OCI-LY3 (cell line): ENCODE data around the gene FLNC.
A peak's percentile ranks its signal among the peaks of the same experiment; 100 is the strongest.

Experiments
- H2AFZ ChIP-seq: fragments of 200-600, 300-600 bp; shearing (Covaris generic); 2 replicates; pipeline ENCODE4 v1.6.0; 2014; ENCODE audit warnings: antibody characterized with exemption, low read depth, low read length
- H3K27ac ChIP-seq: fragments of 200-600, 300-600 bp; sonication (generic); 2 replicates; pipeline ENCODE4 v1.5.1; 2014; ENCODE audit warnings: mild to moderate bottlenecking, low read length, moderate library complexity, mixed read lengths
- H3K27me3 ChIP-seq: fragments of 200-600, 300-600 bp; sonication (generic); 2 replicates; pipeline ENCODE4 v1.6.1; 2014; ENCODE audit warnings: low read depth, low read length, mixed read lengths
- H3K36me3 ChIP-seq: fragments of 200-600, 300-600 bp; sonication (generic); replicated peaks from 2 replicates; pipeline ENCODE3; 2014; ENCODE audit warnings: low read depth, low read length, mixed read lengths
- H3K4me1 ChIP-seq: fragments of 300-600, 200-600 bp; sonication (generic); 2 replicates; pipeline ENCODE4 v1.6.1; 2014; ENCODE audit warnings: low read length, mixed read lengths
- H3K4me2 ChIP-seq: fragments of 200-600, 300-600 bp; sonication (generic); 2 replicates; pipeline ENCODE4 v1.6.1; 2014; ENCODE audit warnings: low read length, mixed read lengths
- H3K4me3 ChIP-seq: fragments of 300-600, 200-600 bp; sonication (generic); 2 replicates; pipeline ENCODE4 v1.5.1; 2014; ENCODE audit warnings: antibody characterized with exemption, mild to moderate bottlenecking, low read length, moderate library complexity
- H3K79me2 ChIP-seq: fragments of 300-600, 200-600 bp; shearing (Covaris generic); 2 replicates; pipeline ENCODE4 v1.6.1; 2014; ENCODE audit warnings: mild to moderate bottlenecking, low read length, mixed read lengths
- H3K9ac ChIP-seq: fragments of 300-600, 200-600 bp; shearing (Covaris generic); 2 replicates; pipeline ENCODE4 v1.6.0; 2014; ENCODE audit warnings: mild to moderate bottlenecking, low read length, moderate library complexity
- H3K9me3 ChIP-seq: fragments of 200-600, 300-600 bp; shearing (Covaris generic); 2 replicates; pipeline ENCODE4 v1.6.1; 2014; ENCODE audit warnings: low read length, mixed read lengths; ENCODE audit not compliant: insufficient read depth
- H4K20me1 ChIP-seq: fragments of 200-600, 300-600 bp; sonication (generic); 2 replicates; pipeline ENCODE4 v1.6.1; 2016; ENCODE audit warnings: low read length, mixed read lengths; ENCODE audit not compliant: insufficient read depth
- EZH2phosphoT487 ChIP-seq: fragments of 200-600 bp; shearing (Covaris generic); IDR thresholded peaks from 2 replicates; pipeline ENCODE4 v1.6.1; 2018; ENCODE audit warnings: antibody characterized with exemption, mixed run types, low read depth
- TF ChIP-seq, protein P1 (sequence below): fragments of 200-600, 300-600 bp; sonication (generic); IDR thresholded peaks from 2 replicates; pipeline ENCODE4 v1.5.1; 2014; ENCODE audit warnings: antibody characterized with exemption, low read length, low read depth

FLNC gene

DNA sequence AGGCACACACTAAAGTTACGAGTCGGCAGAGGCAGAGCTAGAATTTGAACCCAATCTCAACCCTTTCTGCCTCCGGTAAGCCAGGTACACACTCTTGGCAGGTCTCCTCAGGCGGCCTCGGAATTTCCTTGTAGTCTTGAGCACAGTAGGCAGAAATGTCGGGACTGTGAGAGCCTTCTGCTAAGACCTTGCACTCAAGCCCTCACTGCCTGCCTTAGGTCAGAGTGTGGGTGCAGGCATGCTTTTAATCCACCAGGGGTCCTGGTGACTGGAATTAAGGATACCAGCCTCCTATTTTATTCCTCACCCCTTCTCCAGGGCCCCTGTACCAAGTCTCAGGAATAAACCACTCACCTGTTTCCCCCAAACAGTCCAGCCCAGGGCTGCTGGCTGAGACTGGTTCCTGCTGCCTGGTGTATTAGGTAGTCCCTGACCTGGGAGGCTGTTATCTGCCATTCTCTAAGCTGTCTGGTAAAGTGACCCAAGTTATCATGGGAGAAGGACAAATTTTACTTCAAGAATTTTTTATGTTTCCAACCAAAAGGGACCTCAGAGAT is 33.3 kb downstream of the FLNC start:
- Histone ChIP-seq H3K27me3 (no peaks in the 10 kb centered on the region), H3K4me3 (peak overlapping the region; percentile 93), H3K9me3 (no peaks in the 10 kb centered on the region), H3K4me1 (peaks cover 29% of the 10 kb centered on the region), H3K36me3 (peaks cover 22% of the 10 kb centered on the region), H3K27ac (peak overlapping the region; percentile 54), H4K20me1 (peaks cover 6% of the 10 kb centered on the region; the same call in 1 of the 2 replicates), H3K9ac (peak overlapping the region; percentile 89), H3K79me2 (peaks cover 30% of the 10 kb centered on the region), H2AFZ (no peak overlapping the region), H3K4me2 (peak overlapping the region; percentile 88)
- TF ChIP-seq EZH2phosphoT487, result no peak
- TF ChIP-seq, protein P1, sequence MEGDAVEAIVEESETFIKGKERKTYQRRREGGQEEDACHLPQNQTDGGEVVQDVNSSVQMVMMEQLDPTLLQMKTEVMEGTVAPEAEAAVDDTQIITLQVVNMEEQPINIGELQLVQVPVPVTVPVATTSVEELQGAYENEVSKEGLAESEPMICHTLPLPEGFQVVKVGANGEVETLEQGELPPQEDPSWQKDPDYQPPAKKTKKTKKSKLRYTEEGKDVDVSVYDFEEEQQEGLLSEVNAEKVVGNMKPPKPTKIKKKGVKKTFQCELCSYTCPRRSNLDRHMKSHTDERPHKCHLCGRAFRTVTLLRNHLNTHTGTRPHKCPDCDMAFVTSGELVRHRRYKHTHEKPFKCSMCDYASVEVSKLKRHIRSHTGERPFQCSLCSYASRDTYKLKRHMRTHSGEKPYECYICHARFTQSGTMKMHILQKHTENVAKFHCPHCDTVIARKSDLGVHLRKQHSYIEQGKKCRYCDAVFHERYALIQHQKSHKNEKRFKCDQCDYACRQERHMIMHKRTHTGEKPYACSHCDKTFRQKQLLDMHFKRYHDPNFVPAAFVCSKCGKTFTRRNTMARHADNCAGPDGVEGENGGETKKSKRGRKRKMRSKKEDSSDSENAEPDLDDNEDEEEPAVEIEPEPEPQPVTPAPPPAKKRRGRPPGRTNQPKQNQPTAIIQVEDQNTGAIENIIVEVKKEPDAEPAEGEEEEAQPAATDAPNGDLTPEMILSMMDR, result peak; percentile 44

DNA sequence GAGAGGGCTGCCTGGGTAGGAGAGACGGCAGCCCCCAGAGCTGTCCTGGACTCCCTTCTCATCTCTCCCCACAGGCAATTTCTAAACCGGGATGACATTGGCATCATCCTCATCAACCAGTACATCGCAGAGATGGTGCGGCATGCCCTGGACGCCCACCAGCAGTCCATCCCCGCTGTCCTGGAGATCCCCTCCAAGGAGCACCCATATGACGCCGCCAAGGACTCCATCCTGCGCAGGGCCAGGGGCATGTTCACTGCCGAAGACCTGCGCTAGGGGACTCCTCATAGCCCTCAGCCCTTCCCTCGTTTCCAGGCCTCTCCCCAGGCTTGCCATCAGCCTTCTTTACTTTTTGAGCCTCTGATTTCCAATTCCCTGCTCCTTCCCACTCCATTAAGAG is 35.1 kb downstream of the FLNC start:
- Histone ChIP-seq H3K4me1 (peaks cover 15% of the 10 kb centered on the region), H3K4me3 (no peak overlapping the region), H3K9ac (no peak overlapping the region), H3K4me2 (no peak overlapping the region), H3K27ac (no peak overlapping the region), H3K27me3 (no peaks in the 10 kb centered on the region), H3K79me2 (peaks cover 30% of the 10 kb centered on the region), H3K9me3 (no peaks in the 10 kb centered on the region), H4K20me1 (peaks cover 6% of the 10 kb centered on the region; the same call in 1 of the 2 replicates), H2AFZ (no peak overlapping the region), H3K36me3 (peaks cover 22% of the 10 kb centered on the region)
- no peak for TF ChIP-seq EZH2phosphoT487
- TF ChIP-seq, protein P1, result no peak

DNA sequence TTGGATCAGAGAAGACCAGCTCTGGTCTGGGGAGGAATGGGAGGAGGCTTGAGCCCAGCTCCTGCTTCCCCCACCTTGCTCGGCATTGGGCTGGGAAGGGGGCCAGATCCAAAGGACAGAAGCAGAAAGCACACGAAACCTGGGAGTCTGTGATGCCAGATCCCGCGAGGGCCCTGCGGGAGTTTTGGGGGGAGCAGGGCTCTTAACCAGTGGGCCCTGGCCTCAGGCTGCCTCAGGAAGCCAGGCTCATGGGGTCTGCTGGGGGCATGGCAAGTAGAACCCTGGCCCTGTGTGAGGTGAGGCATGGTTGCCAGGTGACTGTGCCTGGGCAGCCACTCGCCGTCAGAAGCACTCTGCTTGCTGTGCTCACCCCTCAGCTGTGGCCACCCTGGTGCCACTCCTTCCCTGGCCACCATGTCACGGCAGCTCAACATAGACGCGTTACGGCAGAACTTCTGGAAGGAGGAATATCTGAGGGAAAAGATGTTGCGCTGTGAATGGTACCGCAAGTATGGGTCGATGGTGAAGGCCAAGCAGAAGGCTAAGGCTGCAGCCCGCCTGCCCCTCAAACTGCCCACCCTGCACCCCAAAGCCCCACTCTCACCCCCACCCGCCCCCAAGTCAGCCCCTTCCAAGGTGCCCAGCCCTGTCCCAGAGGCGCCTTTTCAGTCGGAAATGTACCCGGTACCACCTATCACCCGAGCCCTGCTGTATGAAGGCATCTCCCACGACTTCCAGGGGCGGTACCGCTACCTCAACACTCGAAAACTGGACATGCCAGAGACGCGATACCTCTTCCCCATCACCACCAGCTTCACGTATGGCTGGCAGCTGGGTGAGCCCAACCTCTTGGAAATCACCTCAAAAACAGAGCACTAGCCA is 36.0 kb downstream of the FLNC start:
- Histone ChIP-seq H3K27ac (no peak overlapping the region), H3K4me2 (no peak overlapping the region), H2AFZ (no peak overlapping the region), H3K79me2 (peaks cover 30% of the 10 kb centered on the region), H4K20me1 (peaks cover 6% of the 10 kb centered on the region; the same call in 1 of the 2 replicates), H3K9me3 (no peaks in the 10 kb centered on the region), H3K4me1 (peaks cover 12% of the 10 kb centered on the region), H3K9ac (no peak overlapping the region), H3K36me3 (peaks cover 22% of the 10 kb centered on the region), H3K27me3 (no peaks in the 10 kb centered on the region), H3K4me3 (no peak overlapping the region)
- no peak for TF ChIP-seq EZH2phosphoT487
- TF ChIP-seq, protein P1, result no peak

DNA sequence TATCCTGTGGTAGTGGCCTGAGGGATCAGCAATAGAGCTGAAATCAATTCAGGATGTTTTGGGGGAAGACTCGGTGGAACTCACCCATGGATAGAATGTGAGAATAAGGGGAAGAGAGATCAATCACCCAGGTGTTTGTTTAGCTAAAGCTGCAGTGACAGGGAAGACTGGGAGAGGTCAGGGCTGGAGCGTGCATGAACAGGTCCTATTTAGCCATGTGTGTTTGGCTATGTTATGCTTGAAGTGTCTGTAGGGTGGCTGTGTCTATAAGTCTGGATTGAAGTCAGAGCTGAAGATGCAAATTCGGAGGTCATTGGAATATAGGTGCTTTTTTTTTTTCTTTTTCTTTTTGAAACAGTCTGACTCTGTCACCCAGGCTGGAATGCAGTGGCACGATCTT is 37.0 kb downstream of the FLNC start:
- Histone ChIP-seq H3K27me3 (no peaks in the 10 kb centered on the region), H3K9ac (no peak overlapping the region), H3K27ac (no peak overlapping the region), H3K79me2 (peaks cover 30% of the 10 kb centered on the region), H4K20me1 (peaks cover 6% of the 10 kb centered on the region; the same call in 1 of the 2 replicates), H3K36me3 (peaks cover 22% of the 10 kb centered on the region), H3K9me3 (no peaks in the 10 kb centered on the region), H3K4me2 (no peak overlapping the region), H2AFZ (no peak overlapping the region), H3K4me3 (no peak overlapping the region), H3K4me1 (peaks cover 9% of the 10 kb centered on the region)
- no peak for TF ChIP-seq EZH2phosphoT487
- TF ChIP-seq, protein P1, result no peak
